DND-41 (cell line): ENCODE results near the gene KRT84.

Experiments
- ATAC-seq: fragments of 200-7000 bp; cut with Tn5 transposase; 3 replicates; pipeline ENCODE4 v1.9.1; 2021; ENCODE audit warnings: low read depth; ENCODE audit not compliant: insufficient read depth
- DNase-seq: peaks from one replicate; pipeline ENCODE4 v3.0.0-alpha.2; 2020
- H2AFZ ChIP-seq: 2 replicates; pipeline ENCODE4 v1.6.0; 2012; ENCODE audit warnings: low read depth, low read length
- H3K27ac ChIP-seq: 2 replicates; pipeline ENCODE4 v1.5.1; 2012; ENCODE audit warnings: low read length, inconsistent platforms
- H3K27me3 ChIP-seq: fragments of 200-600 bp; sonication (generic); 2 replicates; pipeline ENCODE4 v1.6.0; 2012; ENCODE audit warnings: low read length, mild to moderate bottlenecking, inconsistent platforms; ENCODE audit not compliant: insufficient read depth, poor library complexity
- H3K36me3 ChIP-seq: 2 replicates; pipeline ENCODE4 v1.5.1; 2012; ENCODE audit warnings: low read length, inconsistent platforms; ENCODE audit not compliant: insufficient read depth
- H3K4me1 ChIP-seq: 2 replicates; pipeline ENCODE4 v1.5.1; 2012; ENCODE audit warnings: mild to moderate bottlenecking, low read length; ENCODE audit not compliant: insufficient read depth
- H3K4me2 ChIP-seq: 2 replicates; pipeline ENCODE4 v1.6.0; 2012; ENCODE audit warnings: mild to moderate bottlenecking, moderate library complexity, low read length, inconsistent platforms; ENCODE audit not compliant: insufficient read depth
- H3K4me3 ChIP-seq, 2 experiments: fragments of 200-600 bp in 1 of 2; shearing (Covaris generic) in 1 of 2; 2 replicates each; pipeline ENCODE4 v1.5.1; 2012 to 2016; ENCODE audit warnings: inconsistent platforms in 2 of 2, low read length in 2 of 2, mild to moderate bottlenecking in 2 of 2, low read depth in 1 of 2, moderate library complexity in 1 of 2
- H3K79me2 ChIP-seq: 2 replicates; pipeline ENCODE4 v1.6.0; 2012; ENCODE audit warnings: low read length, inconsistent platforms; ENCODE audit not compliant: insufficient read depth
- H3K9ac ChIP-seq: 2 replicates; pipeline ENCODE4 v1.6.0; 2012; ENCODE audit warnings: low read depth, mild to moderate bottlenecking, inconsistent platforms, low read length, moderate library complexity
- H3K9me3 ChIP-seq: 2 replicates; pipeline ENCODE4 v1.5.1; 2012; ENCODE audit warnings: low read length, moderate library complexity, mild to moderate bottlenecking, inconsistent platforms; ENCODE audit not compliant: insufficient read depth, severe bottlenecking
- H4K20me1 ChIP-seq: 2 replicates; pipeline ENCODE4 v1.6.0; 2012; ENCODE audit warnings: low read length; ENCODE audit not compliant: insufficient read depth
- CTCF ChIP-seq: IDR thresholded peaks from 2 replicates; pipeline ENCODE4 v1.5.1; 2012; ENCODE audit warnings: borderline replicate concordance, low read length, moderate library complexity, mild to moderate bottlenecking; ENCODE audit not compliant: poor library complexity, severe bottlenecking; ENCODE audit errors: extremely low read depth
- EZH2 ChIP-seq: IDR thresholded peaks from 3 replicates; pipeline ENCODE4 v1.6.1; 2012; ENCODE audit warnings: borderline replicate concordance, low read depth, mild to moderate bottlenecking, moderate library complexity, low read length, inconsistent platforms; ENCODE audit not compliant: severe bottlenecking

Gene KRT84

GRCh38 chr12:52355176-52355575, 30.3 kb downstream of the KRT84 start:
- TF ChIP-seq EZH2: no peak
- no peak for TF ChIP-seq CTCF
- H3K79me2 ChIP-seq: no peaks in the 10 kb centered on the region
- no peaks in the 10 kb centered on the region for H3K9me3 ChIP-seq
- H2AFZ ChIP-seq: no peak overlapping the region
- H4K20me1 ChIP-seq: no peaks in the 10 kb centered on the region; the same call in 1 of the 2 replicates
- no peaks in the 10 kb centered on the region for H3K36me3 ChIP-seq
- peaks cover 17% of the 10 kb centered on the region; the same call in 1 of the 2 replicates for H3K4me1 ChIP-seq
- H3K4me2 ChIP-seq: no peak overlapping the region
- peaks cover 5% of the 10 kb centered on the region for H3K27me3 ChIP-seq
- H3K4me3 ChIP-seq: no peak overlapping the region
- H3K27ac ChIP-seq: no peak overlapping the region
- DNase-seq (no peak), ATAC-seq (no peak)
- H3K9ac ChIP-seq: no peak overlapping the region

GRCh38 chr12:52354200-52354599, 31.3 kb downstream of the KRT84 start:
- Histone ChIP-seq H3K4me2 (no peak overlapping the region), H3K9ac (no peak overlapping the region), H2AFZ (no peak overlapping the region), H3K36me3 (no peaks in the 10 kb centered on the region), H3K4me1 (peaks cover 17% of the 10 kb centered on the region; the same call in 1 of the 2 replicates), H3K27ac (no peak overlapping the region), H3K79me2 (no peaks in the 10 kb centered on the region), H3K9me3 (no peaks in the 10 kb centered on the region), H4K20me1 (peaks cover 3% of the 10 kb centered on the region; the same call in 1 of the 2 replicates), H3K4me3 (no peak overlapping the region), H3K27me3 (peaks cover 10% of the 10 kb centered on the region)
- DNase-seq: no peak
- ATAC-seq: no peak
- no peak for TF ChIP-seq EZH2
- no peak for TF ChIP-seq CTCF

- Histone ChIP-seq H3K4me2 (no peak overlapping the region), H3K27me3 (peaks cover 10% of the 10 kb centered on the region), H3K36me3 (no peaks in the 10 kb centered on the region), H3K4me3 (no peak overlapping the region), H3K79me2 (no peaks in the 10 kb centered on the region), H3K4me1 (peaks cover 14% of the 10 kb centered on the region; the same call in 1 of the 2 replicates), H2AFZ (no peak overlapping the region), H3K9me3 (no peaks in the 10 kb centered on the region), H4K20me1 (peaks cover 3% of the 10 kb centered on the region; the same call in 1 of the 2 replicates), H3K9ac (no peak overlapping the region), H3K27ac (no peak overlapping the region)
- no peak for TF ChIP-seq EZH2
- TF ChIP-seq CTCF: no peak
- DNase-seq (no peak), ATAC-seq (no peak)
Measured at GRCh38 chr12:52353766-52354165, 31.7 kb downstream of the KRT84 start.
